A549 (cell line): ENCODE data around the gene CAPN8.
A peak's percentile ranks its signal among the peaks of the same experiment; 100 is the strongest.

ENCODE experiments used
- CTCF ChIP-seq: fragments of >200 bp; sonication (Bioruptor Twin); formaldehyde crosslinking; IDR thresholded peaks from 3 replicates; pipeline ENCODE4 v1.5.1; 2016
- E2F6 ChIP-seq: IDR thresholded peaks from 2 replicates; pipeline ENCODE4 v1.6.1; 2012; ENCODE audit warnings: low read depth, borderline replicate concordance
- ELK1 ChIP-seq: fragments of 150-350 bp; IDR thresholded peaks from 2 replicates; pipeline ENCODE4 v1.6.1; 2014; ENCODE audit warnings: low read depth, mild to moderate bottlenecking, low read length
- EP300 ChIP-seq, 2 experiments: fragments of >200 bp; sonication (Bioruptor Twin); formaldehyde crosslinking; IDR thresholded peaks; 2 replicates in 1 of 2; 3 replicates in 1 of 2; pipeline ENCODE4 v1.6.1; 2016 to 2017
- NR3C1 ChIP-seq: fragments of >200 bp; sonication (Bioruptor Twin); formaldehyde crosslinking; IDR thresholded peaks from 3 replicates; pipeline ENCODE4 v1.6.1; 2017
- REST ChIP-seq: fragments of 200-600 bp; sonication (generic); IDR thresholded peaks from 2 replicates; pipeline ENCODE4 v1.6.1; 2016; ENCODE audit warnings: antibody characterized with exemption, mild to moderate bottlenecking, moderate library complexity
- RFX5 ChIP-seq: fragments of 450-650 bp; IDR thresholded peaks from 2 replicates; pipeline ENCODE4 v1.7.1; 2014; ENCODE audit warnings: antibody characterized with exemption, mild to moderate bottlenecking, moderate library complexity
- ZFP36 ChIP-seq: fragments of 450-650 bp; IDR thresholded peaks from 2 replicates; pipeline ENCODE4 v1.6.1; 2014; ENCODE audit warnings: borderline replicate concordance; ENCODE audit not compliant: partially characterized antibody

GRCh38 chr1:223556414-223557129 is 108.9 kb downstream of the CAPN8 start:
- TF ChIP-seq E2F6, result no peak
- no peak for TF ChIP-seq ELK1
- TF ChIP-seq CTCF, result peak; percentile 68
- no peak for TF ChIP-seq EP300 (IDR thresholded peaks at IDR 0.05)
- TF ChIP-seq ZFP36, result no peak
- TF ChIP-seq NR3C1, result no peak
- TF ChIP-seq REST, result no peak
- no peak for TF ChIP-seq RFX5
